ENCODE data around the gene KLK6. TPM values are rescaled to one million over a fixed set of nuclear protein-coding genes. Genes with fewer than 3 reads are reported as not detected.

Gene KLK6
- total RNA-seq, 1 donor from 2014 or later = 2.5 TPM

DNA sequence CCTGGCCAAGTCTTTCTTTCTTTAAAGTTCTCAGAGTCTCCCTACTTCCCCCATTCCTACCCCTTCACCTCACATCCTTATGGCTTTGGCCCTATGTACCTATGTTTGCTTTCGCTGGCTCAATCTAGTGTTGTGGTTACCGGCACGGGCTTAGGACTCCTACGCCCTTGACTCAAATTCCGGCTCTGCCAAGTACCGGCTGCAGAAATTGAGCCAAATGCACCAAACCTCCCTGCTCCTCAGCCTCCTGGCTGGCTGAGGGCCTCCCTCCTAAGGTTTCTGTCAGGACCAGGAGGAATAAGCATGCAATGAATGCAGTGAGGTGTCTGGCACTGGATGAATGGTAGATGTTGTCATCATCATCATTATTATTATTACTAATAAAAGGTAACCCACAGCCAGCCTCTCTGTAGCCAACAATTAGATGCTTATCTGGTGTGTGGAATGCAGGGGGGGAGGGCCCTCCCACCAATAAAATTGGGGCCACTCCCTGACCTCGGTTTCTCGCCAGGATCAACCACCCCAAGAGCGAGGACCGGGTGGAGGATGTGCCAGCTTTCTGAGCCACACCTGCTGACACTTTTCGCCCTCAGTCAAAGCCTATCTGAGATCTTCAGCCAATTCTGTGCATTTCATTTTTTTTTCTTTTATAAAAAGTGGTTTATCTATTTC lies 37.2 kb downstream of the KLK6 start:
- no peak for DNase-seq (ENCODE audit: low read depth, low spot score)
- TF ChIP-seq, protein P1, sequence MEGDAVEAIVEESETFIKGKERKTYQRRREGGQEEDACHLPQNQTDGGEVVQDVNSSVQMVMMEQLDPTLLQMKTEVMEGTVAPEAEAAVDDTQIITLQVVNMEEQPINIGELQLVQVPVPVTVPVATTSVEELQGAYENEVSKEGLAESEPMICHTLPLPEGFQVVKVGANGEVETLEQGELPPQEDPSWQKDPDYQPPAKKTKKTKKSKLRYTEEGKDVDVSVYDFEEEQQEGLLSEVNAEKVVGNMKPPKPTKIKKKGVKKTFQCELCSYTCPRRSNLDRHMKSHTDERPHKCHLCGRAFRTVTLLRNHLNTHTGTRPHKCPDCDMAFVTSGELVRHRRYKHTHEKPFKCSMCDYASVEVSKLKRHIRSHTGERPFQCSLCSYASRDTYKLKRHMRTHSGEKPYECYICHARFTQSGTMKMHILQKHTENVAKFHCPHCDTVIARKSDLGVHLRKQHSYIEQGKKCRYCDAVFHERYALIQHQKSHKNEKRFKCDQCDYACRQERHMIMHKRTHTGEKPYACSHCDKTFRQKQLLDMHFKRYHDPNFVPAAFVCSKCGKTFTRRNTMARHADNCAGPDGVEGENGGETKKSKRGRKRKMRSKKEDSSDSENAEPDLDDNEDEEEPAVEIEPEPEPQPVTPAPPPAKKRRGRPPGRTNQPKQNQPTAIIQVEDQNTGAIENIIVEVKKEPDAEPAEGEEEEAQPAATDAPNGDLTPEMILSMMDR (conservative IDR thresholded peaks at IDR 0.05) = no peak
- H3K27me3 Mint-ChIP-seq (ENCODE audit: low read depth) = peaks cover 66% of the 10 kb centered on the region
- no peaks in the 10 kb centered on the region for H3K36me3 Mint-ChIP-seq (ENCODE audit: low read depth)
- no peaks in the 10 kb centered on the region for H3K4me1 Mint-ChIP-seq
- no peaks in the 10 kb centered on the region for H3K9me3 Mint-ChIP-seq
- no peak overlapping the region for H3K4me3 Mint-ChIP-seq
- H3K27ac Mint-ChIP-seq (ENCODE audit: unreplicated experiment) = no peak overlapping the region

DNA sequence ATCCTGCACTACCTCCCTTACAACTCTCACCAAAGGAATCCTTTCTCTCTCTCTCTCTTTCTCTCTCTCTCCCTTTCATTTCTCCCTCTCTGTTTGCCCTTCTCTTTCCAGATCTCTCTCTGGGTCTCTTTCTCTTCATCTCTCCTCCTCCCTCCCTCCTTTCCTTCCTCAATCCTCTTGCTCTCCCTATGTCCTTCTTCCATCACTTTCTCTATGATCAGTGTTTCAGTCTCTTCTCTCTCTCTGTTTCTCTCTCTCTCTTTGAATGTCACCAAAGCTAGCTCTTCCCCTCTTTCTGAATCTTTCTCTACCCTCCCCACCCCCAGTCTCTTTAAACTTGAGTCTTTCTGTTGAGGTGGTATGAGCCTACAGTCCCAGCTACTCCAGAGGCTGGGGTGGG lies 38.4 kb downstream of the KLK6 start:
- TF ChIP-seq, protein P1 (conservative IDR thresholded peaks at IDR 0.05) = no peak
- no peak overlapping the region for H3K4me3 Mint-ChIP-seq
- no peaks in the 10 kb centered on the region for H3K36me3 Mint-ChIP-seq (ENCODE audit: low read depth)
- H3K27ac Mint-ChIP-seq (ENCODE audit: unreplicated experiment) = no peak overlapping the region
- no peaks in the 10 kb centered on the region for H3K9me3 Mint-ChIP-seq
- no peak for DNase-seq (ENCODE audit: low read depth, low spot score)
- H3K4me1 Mint-ChIP-seq = no peaks in the 10 kb centered on the region
- peaks cover 60% of the 10 kb centered on the region for H3K27me3 Mint-ChIP-seq (ENCODE audit: low read depth)

DNA sequence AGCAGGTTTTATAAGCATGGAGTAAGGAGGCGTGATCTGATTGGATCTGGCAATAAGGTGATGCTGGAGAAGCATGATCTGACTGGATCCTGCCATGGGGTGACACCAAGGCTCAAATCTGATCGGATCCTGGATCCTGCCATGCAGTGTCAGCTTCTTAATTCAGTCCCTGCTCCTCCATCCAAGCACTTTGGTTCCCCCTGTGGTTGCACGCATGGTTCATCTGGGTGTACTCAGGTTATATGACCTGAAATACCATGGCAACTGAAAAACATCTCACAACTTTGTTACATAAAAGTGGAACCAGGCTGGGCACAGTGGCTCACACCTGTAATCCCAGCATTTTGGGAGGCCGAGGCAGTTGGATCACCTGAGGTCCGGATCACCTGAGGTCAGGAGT lies 40.6 kb downstream of the KLK6 start:
- Mint-ChIP-seq H3K36me3 (ENCODE audit: low read depth) (no peaks in the 10 kb centered on the region), H3K4me1 (no peaks in the 10 kb centered on the region), H3K27me3 (ENCODE audit: low read depth) (peaks cover 63% of the 10 kb centered on the region), H3K4me3 (no peak overlapping the region), H3K27ac (ENCODE audit: unreplicated experiment) (no peak overlapping the region), H3K9me3 (no peaks in the 10 kb centered on the region)
- TF ChIP-seq, protein P1 (conservative IDR thresholded peaks at IDR 0.05) = no peak
- no peak for DNase-seq (ENCODE audit: low read depth, low spot score)

DNA sequence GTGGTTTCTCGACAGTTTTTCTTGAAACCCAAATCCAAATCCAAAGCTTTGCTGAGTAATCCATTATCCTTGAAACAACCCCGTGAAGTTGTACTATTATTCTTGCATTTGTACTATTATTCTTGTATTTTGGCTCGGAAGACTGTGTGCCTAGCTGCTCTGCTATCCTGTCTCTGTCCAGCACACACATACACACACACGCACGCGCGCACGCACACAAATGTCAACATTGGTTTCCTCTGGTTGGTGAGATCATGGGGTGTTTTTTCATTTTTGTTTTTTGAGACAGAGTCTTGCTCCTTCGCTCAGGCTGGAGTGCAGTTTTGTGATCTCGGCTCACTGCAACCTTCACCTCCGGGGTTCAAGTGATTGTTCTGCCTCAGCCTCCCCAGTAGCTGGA lies 43.2 kb downstream of the KLK6 start:
- peaks cover 62% of the 10 kb centered on the region for H3K27me3 Mint-ChIP-seq (ENCODE audit: low read depth)
- H3K27ac Mint-ChIP-seq (ENCODE audit: unreplicated experiment) = no peak overlapping the region
- no peak overlapping the region for H3K4me3 Mint-ChIP-seq
- TF ChIP-seq, protein P1 (conservative IDR thresholded peaks at IDR 0.05) = no peak
- H3K9me3 Mint-ChIP-seq = no peaks in the 10 kb centered on the region
- no peaks in the 10 kb centered on the region for H3K36me3 Mint-ChIP-seq (ENCODE audit: low read depth)
- peaks cover 9% of the 10 kb centered on the region for H3K4me1 Mint-ChIP-seq
- DNase-seq (ENCODE audit: low read depth, low spot score) = no peak

DNA sequence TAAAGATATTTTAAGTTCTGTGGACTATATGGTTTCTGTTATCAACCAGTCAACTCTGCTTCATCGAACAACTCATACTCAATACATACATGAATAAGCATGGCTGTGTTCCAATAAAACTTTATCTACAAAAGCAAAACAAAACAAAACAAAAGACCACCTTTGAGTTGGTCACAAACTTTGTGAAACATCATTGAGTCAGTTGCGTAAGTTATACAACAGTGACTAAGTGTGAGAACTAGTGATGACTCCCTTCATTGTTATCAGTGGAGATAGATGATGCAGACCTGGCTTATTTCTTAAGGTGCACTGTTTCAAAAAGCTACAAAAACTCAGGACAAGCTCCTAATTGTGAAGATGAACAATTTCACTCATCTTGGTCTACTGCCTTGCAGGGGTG lies 43.7 kb downstream of the KLK6 start:
- H3K4me1 Mint-ChIP-seq = peaks cover 9% of the 10 kb centered on the region
- no peaks in the 10 kb centered on the region for H3K9me3 Mint-ChIP-seq
- H3K36me3 Mint-ChIP-seq (ENCODE audit: low read depth) = no peaks in the 10 kb centered on the region
- TF ChIP-seq, protein P1 (conservative IDR thresholded peaks at IDR 0.05) = no peak
- H3K4me3 Mint-ChIP-seq = no peak overlapping the region
- DNase-seq (ENCODE audit: low read depth, low spot score) = no peak
- H3K27me3 Mint-ChIP-seq (ENCODE audit: low read depth) = peaks cover 60% of the 10 kb centered on the region
- H3K27ac Mint-ChIP-seq (ENCODE audit: unreplicated experiment) = no peak overlapping the region
